BJ (cell line): ENCODE data around the gene NUBPL. TPM values are rescaled to one million over a fixed set of nuclear protein-coding genes. Genes with fewer than 3 reads are reported as not detected.

Experiments
- CTCF ChIA-PET: fragments of 350-600 bp; formaldehyde crosslinking; extraction: SDS; loops from one replicate; lab custom pipeline; 2021; ENCODE audit warnings: antibody characterized with exemption, inconsistent platforms; lab: Yijun Ruan, JAX
- POLR2A ChIA-PET: fragments of 300-600 bp; sonication (Branson Sonifier 250); formaldehyde crosslinking; extraction: SDS; loops from one replicate; lab custom pipeline; 2021; ENCODE audit warnings: antibody characterized with exemption; lab: Charles Lee
- DNase-seq: peaks from one replicate; pipeline ENCODE4 v3.0.0-alpha.2; 2011; ENCODE audit warnings: low read depth
- H3K27me3 ChIP-seq: 2 replicates; pipeline ENCODE4 v1.6.0; 2011; ENCODE audit warnings: low read length; ENCODE audit not compliant: control insufficient read depth, insufficient read depth
- H3K36me3 ChIP-seq: 2 replicates; pipeline ENCODE4 v1.5.1; 2011; ENCODE audit warnings: low read length; ENCODE audit not compliant: control insufficient read depth, insufficient read depth
- H3K4me3 ChIP-seq: 2 replicates; pipeline ENCODE4 v1.5.1; 2011; ENCODE audit warnings: low read depth, mild to moderate bottlenecking, control low read depth, low read length
- CTCF ChIP-seq: IDR thresholded peaks from 2 replicates; pipeline ENCODE4 v1.5.1; 2011; ENCODE audit warnings: low read depth, mild to moderate bottlenecking, control low read depth, inconsistent platforms, low read length, moderate library complexity; ENCODE audit not compliant: insufficient read depth
- polyA plus RNA-seq: library from polyadenylated mRNA; depleted of rRNA; stranded (reverse); fragments of >200 nt; gene quantifications from 2 replicates; pipeline ENCODE4 v1.2.3, GENCODE V29; 2011

Gene NUBPL
- polyA plus RNA-seq, 1 experiment: 3.3 TPM

GRCh38 chr14:31582286-31582691 lies 21.1 kb downstream of the NUBPL start:
- CTCF ChIA-PET: interaction anchor here (1.0 kb wide), 1 partner anchor 13 kb away, joined by 3 read pairs; no protein-coding TSS in a partner anchor

GRCh38 chr14:31582836-31583452 lies 21.7 kb downstream of the NUBPL start:
- Histone ChIP-seq H3K36me3 (no peaks in the 10 kb centered on the region), H3K4me3 (no peak overlapping the region), H3K27me3 (no peaks in the 10 kb centered on the region)
- TF ChIP-seq CTCF: no peak
- ChIA-PET CTCF (interaction anchor here (1.0 kb wide), 1 partner anchor 12 kb away, joined by 3 read pairs; no protein-coding TSS in a partner anchor), POLR2A (no interaction called here)
- no peak for DNase-seq

More at GRCh38 chr14:31582286-31582691, 21.1 kb downstream of the NUBPL start:
- TF ChIP-seq CTCF: no peak
- H3K27me3 ChIP-seq: no peaks in the 10 kb centered on the region
- no peaks in the 10 kb centered on the region for H3K36me3 ChIP-seq
- POLR2A ChIA-PET: no interaction called here
- H3K4me3 ChIP-seq: no peak overlapping the region
- DNase-seq: peak; percentile 31

- Histone ChIP-seq H3K36me3 (no peaks in the 10 kb centered on the region), H3K27me3 (no peaks in the 10 kb centered on the region), H3K4me3 (no peak overlapping the region)
- POLR2A ChIA-PET: interaction anchor here (0.6 kb wide), 1 partner anchor 376 kb away, joined by 4 read pairs; no protein-coding TSS in a partner anchor
- no peak for TF ChIP-seq CTCF
- CTCF ChIA-PET: interaction anchor here (0.9 to 1.4 kb wide), 2 partner anchors 15 to 17 kb away, joined by 3 to 4 read pairs; no protein-coding TSS in a partner anchor
- no peak for DNase-seq
Measured at GRCh38 chr14:31590206-31590605, 29.0 kb downstream of the NUBPL start.

GRCh38 chr14:31592122-31592521 lies 30.9 kb downstream of the NUBPL start:
- Histone ChIP-seq H3K36me3 (no peaks in the 10 kb centered on the region), H3K4me3 (no peak overlapping the region), H3K27me3 (no peaks in the 10 kb centered on the region)
- no peak for TF ChIP-seq CTCF
- ChIA-PET CTCF (no interaction called here), POLR2A (no interaction called here)
- no peak for DNase-seq

GRCh38 chr14:31592631-31593030 lies 31.4 kb downstream of the NUBPL start:
- TF ChIP-seq CTCF: no peak
- Histone ChIP-seq H3K4me3 (no peak overlapping the region), H3K27me3 (no peaks in the 10 kb centered on the region), H3K36me3 (no peaks in the 10 kb centered on the region)
- DNase-seq: no peak
- ChIA-PET POLR2A (no interaction called here), CTCF (no interaction called here)
